Measurements from ENCODE around the gene RBKS.

RBKS gene

DNA sequence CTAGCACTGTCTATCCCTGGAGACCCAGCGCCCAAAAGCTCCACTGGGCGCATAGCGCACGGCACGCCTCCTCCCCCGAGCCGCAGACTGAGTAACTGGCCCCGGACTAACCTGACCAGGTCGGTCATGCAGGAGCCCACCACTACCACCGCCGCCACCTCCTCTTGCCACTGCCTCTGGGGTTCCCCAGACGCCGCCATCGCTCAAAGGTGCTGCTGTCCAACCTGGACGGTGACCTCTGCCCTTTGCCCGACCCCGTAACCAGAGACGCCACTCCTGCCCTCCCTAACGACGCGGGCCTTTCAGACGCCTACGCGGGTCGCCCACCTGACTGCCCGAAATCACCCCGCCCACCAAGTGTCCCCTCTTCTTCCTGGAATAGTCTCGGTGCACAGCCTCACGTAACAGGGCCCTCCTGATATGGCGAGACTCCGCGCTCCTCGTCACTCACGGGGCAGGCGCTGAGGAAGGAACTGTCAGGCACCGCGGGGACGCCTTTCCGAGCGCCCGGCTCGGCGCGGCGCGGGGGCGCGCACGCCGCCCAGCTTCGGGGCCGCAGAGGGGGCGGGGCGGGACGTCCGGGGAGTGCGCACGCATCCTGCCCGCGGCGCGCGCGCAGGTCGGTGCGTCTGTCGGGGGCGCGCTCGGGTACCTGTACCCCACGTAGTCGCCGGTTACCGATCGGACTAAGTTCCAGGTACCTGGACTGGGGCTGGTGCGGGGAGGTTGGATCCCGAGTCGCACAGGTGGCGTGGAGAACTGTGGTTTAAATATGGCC, at the start of gene RBKS, which contains the start of gene BABAM2:
Gene RBKS, minus strand, starts transcription at position 242 of the 778 bp plus-strand sequence. Its CDS starts 42 bp downstream, at position 200.
Gene BABAM2, plus strand, starts transcription at position 584 of the 778 bp plus-strand sequence. CDS start 3,828 bp downstream, outside the sequence.
- DNase-seq (ENCODE audit: low read depth, low spot score): no peak
- peak within 1 kb of the TSS; percentile 82 for H3K4me3 ChIP-seq (ENCODE audit: low read depth, low read length)
- TF ChIP-seq, protein P1, sequence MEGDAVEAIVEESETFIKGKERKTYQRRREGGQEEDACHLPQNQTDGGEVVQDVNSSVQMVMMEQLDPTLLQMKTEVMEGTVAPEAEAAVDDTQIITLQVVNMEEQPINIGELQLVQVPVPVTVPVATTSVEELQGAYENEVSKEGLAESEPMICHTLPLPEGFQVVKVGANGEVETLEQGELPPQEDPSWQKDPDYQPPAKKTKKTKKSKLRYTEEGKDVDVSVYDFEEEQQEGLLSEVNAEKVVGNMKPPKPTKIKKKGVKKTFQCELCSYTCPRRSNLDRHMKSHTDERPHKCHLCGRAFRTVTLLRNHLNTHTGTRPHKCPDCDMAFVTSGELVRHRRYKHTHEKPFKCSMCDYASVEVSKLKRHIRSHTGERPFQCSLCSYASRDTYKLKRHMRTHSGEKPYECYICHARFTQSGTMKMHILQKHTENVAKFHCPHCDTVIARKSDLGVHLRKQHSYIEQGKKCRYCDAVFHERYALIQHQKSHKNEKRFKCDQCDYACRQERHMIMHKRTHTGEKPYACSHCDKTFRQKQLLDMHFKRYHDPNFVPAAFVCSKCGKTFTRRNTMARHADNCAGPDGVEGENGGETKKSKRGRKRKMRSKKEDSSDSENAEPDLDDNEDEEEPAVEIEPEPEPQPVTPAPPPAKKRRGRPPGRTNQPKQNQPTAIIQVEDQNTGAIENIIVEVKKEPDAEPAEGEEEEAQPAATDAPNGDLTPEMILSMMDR (IDR thresholded peaks at IDR 0.05; ENCODE audit: insufficient read depth, low read length, missing control alignments): no peak
- ChIA-PET POLR2A (no interaction called here), CTCF (interaction anchor here (1.3 kb wide), 1 partner anchor 137 kb away, joined by 9 read pairs; no protein-coding TSS in a partner anchor)

DNA sequence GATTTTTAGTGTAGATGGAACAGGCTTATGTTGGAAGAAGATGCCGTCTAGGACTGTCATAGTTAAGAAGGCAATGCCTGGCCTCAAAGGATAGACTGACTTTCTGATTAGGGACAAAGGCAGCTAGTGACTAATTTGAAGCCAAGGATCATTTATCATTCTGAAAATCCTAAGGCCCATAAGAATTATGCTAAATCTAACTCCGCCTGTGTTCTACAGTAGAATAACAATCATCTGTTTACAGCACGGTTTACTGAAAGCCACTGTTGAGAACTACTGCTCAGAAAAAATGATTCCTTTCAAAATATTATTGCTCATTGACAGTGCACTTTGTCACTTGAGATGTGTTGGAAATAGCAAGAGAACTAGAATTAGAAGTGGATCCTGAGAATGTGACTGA, 44.8 kb upstream of the RBKS start:
- POLR2A ChIA-PET: no interaction called here

DNA sequence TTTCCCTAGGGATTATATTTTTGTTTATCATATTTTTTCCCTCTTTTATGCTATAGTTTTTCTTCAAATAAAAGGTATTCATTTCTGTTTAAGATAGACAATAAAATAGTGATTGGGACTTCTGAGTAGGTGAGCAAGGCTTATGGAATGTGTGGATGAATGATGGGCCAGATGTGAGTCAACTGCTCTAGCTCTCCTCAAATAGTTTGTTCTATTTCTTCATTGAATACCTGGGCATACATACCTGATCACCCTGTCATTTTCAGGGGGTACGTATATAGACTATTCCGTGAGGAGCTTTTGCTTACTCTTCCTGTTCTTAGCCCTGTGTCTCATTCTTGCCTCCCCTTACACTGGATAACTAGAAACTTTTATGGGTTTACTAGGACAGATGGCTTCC, 42.2 kb upstream of the RBKS start:
- TF ChIP-seq, protein P1 (IDR thresholded peaks at IDR 0.05; ENCODE audit: insufficient read depth, low read length, missing control alignments): no peak
- no peak for DNase-seq (ENCODE audit: low read depth, low spot score)
- POLR2A ChIA-PET: no interaction called here
- no peak overlapping the region for H3K4me3 ChIP-seq (ENCODE audit: low read depth, low read length)
- CTCF ChIA-PET: interaction anchor here (1.2 to 1.6 kb wide), 2 partner anchors 179 to 209 kb away, joined by 3 to 5 read pairs; no protein-coding TSS in a partner anchor

More for the DNA sequence above, 44.8 kb upstream of the RBKS start:
- TF ChIP-seq, protein P1 (IDR thresholded peaks at IDR 0.05; ENCODE audit: insufficient read depth, low read length, missing control alignments): no peak
- CTCF ChIA-PET: no interaction called here
- no peak overlapping the region for H3K4me3 ChIP-seq (ENCODE audit: low read depth, low read length)
- DNase-seq (ENCODE audit: low read depth, low spot score): no peak

DNA sequence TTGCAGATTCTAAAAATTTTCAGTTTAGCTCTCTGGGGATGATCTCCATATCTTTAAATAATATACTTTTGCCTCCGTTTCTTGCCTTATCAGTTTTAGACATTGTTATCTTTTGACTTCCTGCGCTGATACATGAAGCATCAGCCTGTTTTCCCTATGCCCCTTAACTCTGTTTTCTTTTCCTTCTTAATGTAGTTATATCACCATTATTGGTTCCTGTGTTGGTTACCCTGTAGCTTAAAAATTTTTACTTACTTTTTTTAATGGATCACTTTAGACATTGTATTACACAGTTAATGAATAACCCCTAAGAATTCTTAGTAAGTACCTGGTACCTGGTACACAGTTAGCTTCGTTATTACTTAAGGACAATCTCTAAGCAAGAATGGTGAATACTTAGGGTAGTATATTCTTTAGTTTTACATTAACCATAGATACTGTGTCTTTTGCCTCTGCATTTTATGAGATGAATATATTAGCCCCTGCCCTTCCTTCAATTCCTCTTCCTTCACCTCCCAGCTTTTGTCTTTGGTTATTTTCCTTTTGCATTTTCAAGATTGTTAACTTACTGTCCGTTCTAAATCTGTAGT, 41.3 kb upstream of the RBKS start:
- CTCF ChIA-PET: interaction anchor here (1.2 kb wide), 1 partner anchor 18 kb away, joined by 3 read pairs; no protein-coding TSS in a partner anchor
- DNase-seq (ENCODE audit: low read depth, low spot score): no peak
- H3K4me3 ChIP-seq (ENCODE audit: low read depth, low read length): no peak overlapping the region
- POLR2A ChIA-PET: no interaction called here
- TF ChIP-seq, protein P1 (IDR thresholded peaks at IDR 0.05; ENCODE audit: insufficient read depth, low read length, missing control alignments): no peak

DNA sequence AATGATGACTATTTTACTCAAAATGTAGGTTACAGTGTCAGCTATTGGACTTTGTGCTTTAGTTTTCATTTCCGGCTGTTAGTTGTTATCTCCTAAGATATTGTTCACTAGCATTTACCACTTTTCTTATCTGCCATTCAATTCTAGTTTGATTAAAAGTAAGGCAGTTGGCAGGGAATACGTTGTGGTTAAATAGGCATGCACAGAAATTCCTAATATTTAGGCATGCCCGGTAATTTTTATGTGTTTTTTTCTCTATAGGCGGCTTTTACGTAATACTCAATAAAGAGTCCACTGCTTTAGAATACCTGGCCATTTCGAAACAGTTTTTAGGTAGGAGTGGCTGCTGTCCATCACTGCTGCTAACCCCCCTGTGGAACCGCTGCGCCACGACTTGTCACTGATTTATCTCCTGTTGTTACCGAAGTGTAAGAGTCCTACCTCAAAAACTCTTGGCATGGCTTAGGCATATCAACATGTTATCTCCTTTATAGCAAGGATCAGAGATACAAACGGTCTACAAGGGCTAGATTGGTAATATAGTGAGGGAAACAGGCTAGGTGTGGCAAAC, 39.8 kb upstream of the RBKS start:
- DNase-seq (ENCODE audit: low read depth, low spot score): no peak
- CTCF ChIA-PET: no interaction called here
- H3K4me3 ChIP-seq (ENCODE audit: low read depth, low read length): no peak overlapping the region

More for the DNA sequence above, 39.8 kb upstream of the RBKS start:
- POLR2A ChIA-PET: no interaction called here
- TF ChIP-seq, protein P1 (IDR thresholded peaks at IDR 0.05; ENCODE audit: insufficient read depth, low read length, missing control alignments): no peak

All from AG04449 (cell line).